HepG2 (cell line): ENCODE results near the gene HMMR. TPM values are rescaled to one million over a fixed set of nuclear protein-coding genes. Genes with fewer than 3 reads are reported as not detected.

ENCODE experiments used
- CEBPB ChIP-seq: IDR thresholded peaks from 2 replicates; pipeline ENCODE4 v1.6.1; 2011; ENCODE audit warnings: low read depth, low read length, improper control_type of control experiment, borderline replicate concordance
- CENPT ChIP-seq: sonication (generic); formaldehyde crosslinking; IDR thresholded peaks from 2 replicates; pipeline ENCODE4 v1.8.0; 2022; ENCODE audit warnings: low read depth, mild to moderate bottlenecking, moderate library complexity, missing genetic modification reagents
- CHD4 ChIP-seq: fragments of 200-600 bp; sonication (generic); IDR thresholded peaks from 2 replicates; pipeline ENCODE4 v1.7.0; 2017; ENCODE audit warnings: mild to moderate bottlenecking, low read length, borderline replicate concordance
- FOSL2 ChIP-seq: sonication (generic); formaldehyde crosslinking; IDR thresholded peaks from 2 replicates; pipeline ENCODE4 v1.4.0; 2020; ENCODE audit warnings: missing genetic modification reagents
- GFI1 ChIP-seq: sonication (generic); formaldehyde crosslinking; IDR thresholded peaks from 2 replicates; pipeline ENCODE4 v1.5.0; 2020; ENCODE audit warnings: missing genetic modification reagents, mild to moderate bottlenecking, borderline replicate concordance
- GPN1 ChIP-seq: sonication (generic); formaldehyde crosslinking; IDR thresholded peaks from 2 replicates; pipeline ENCODE4 v1.5.1; 2020; ENCODE audit warnings: missing genetic modification reagents, borderline replicate concordance
- HCFC1 ChIP-seq: fragments of 150-350 bp; IDR thresholded peaks from 2 replicates; pipeline ENCODE4 v1.6.1; 2014; ENCODE audit warnings: low read depth, low read length
- HDAC6 ChIP-seq: fragments of 200-600 bp; sonication (generic); IDR thresholded peaks from 2 replicates; pipeline ENCODE4 v1.7.0; 2017; ENCODE audit warnings: mild to moderate bottlenecking, antibody characterized with exemption, low read length, low read depth
- IKZF1 ChIP-seq: fragments of 450-650 bp; IDR thresholded peaks from 2 replicates; pipeline ENCODE4 v1.7.1; 2016
- MED1 ChIP-seq: sonication (generic); formaldehyde crosslinking; IDR thresholded peaks from 2 replicates; pipeline ENCODE4 v1.4.0; 2020; ENCODE audit warnings: missing genetic modification reagents
- NR2F1 ChIP-seq, 2 experiments: fragments of 450-650 bp in 1 of 2; formaldehyde crosslinking in 1 of 2; IDR thresholded peaks; 2 replicates each; pipeline versions ENCODE4 v1.5.0 to v1.6.1; 2016 to 2020; ENCODE audit warnings: mild to moderate bottlenecking in 1 of 2, missing compliant biosample characterization in 1 of 2, missing genetic modification reagents in 1 of 2, moderate library complexity in 1 of 2
- NR2F6 ChIP-seq, 2 experiments: IDR thresholded peaks; 2 replicates each; pipeline ENCODE4 v1.6.1; 2016; ENCODE audit warnings: antibody characterized with exemption in 1 of 2, mild to moderate bottlenecking in 1 of 2
- SIN3B ChIP-seq: fragments of 150-350 bp; IDR thresholded peaks from 2 replicates; pipeline ENCODE4 v1.6.1; 2014; ENCODE audit warnings: low read length
- TEAD2 ChIP-seq: sonication (generic); formaldehyde crosslinking; IDR thresholded peaks from 2 replicates; pipeline ENCODE4 v1.9.0; 2021; ENCODE audit warnings: missing genetic modification reagents
- TEAD3 ChIP-seq: optimal IDR thresholded peaks from 2 replicates; pipeline ENCODE3; 2016; ENCODE audit warnings: borderline replicate concordance
- YY1 ChIP-seq: IDR thresholded peaks from 2 replicates; pipeline ENCODE4 v1.6.1; 2011; ENCODE audit warnings: low read length, low read depth, moderate library complexity, mild to moderate bottlenecking; ENCODE audit not compliant: insufficient read depth, insufficient replicate concordance
- ZMYM2 ChIP-seq: sonication (generic); formaldehyde crosslinking; IDR thresholded peaks from 2 replicates; pipeline ENCODE4 v1.8.0; 2022; ENCODE audit warnings: mild to moderate bottlenecking, missing genetic modification reagents
- ZNF121 ChIP-seq: sonication (generic); formaldehyde crosslinking; IDR thresholded peaks from 2 replicates; pipeline ENCODE4 v1.5.0; 2020; ENCODE audit warnings: mild to moderate bottlenecking, missing genetic modification reagents
- ZNF589 ChIP-seq: sonication (generic); formaldehyde crosslinking; conservative IDR thresholded peaks from 2 replicates; pipeline ENCODE4 v1.8.0; 2022; ENCODE audit warnings: mild to moderate bottlenecking, moderate library complexity, missing genetic modification reagents
- ZNF644 ChIP-seq: IDR thresholded peaks from 2 replicates; pipeline ENCODE4 v1.6.1; 2016; ENCODE audit warnings: low read depth
- ZNF879 ChIP-seq: sonication (generic); formaldehyde crosslinking; IDR thresholded peaks from 2 replicates; pipeline ENCODE4 v1.8.1; 2023; ENCODE audit warnings: missing genetic modification reagents
- ZSCAN9 ChIP-seq: IDR thresholded peaks from 2 replicates; pipeline ENCODE4 v1.6.1; 2016; ENCODE audit warnings: borderline replicate concordance
- polyA plus RNA-seq, 8 experiments: library from polyadenylated mRNA; depleted of rRNA in 3 of 8; stranded (reverse) in 7 of 8; unstranded in 1 of 8; fragments of >200 nt; fragmentation: Illumina TruSeq in 4 of 8; extraction: Trizol in 4 of 8; gene quantifications; 2 replicates each; pipeline versions ENCODE4 v1.2.1 to v1.2.3, GENCODE V29; 2011 to 2016; ENCODE audit warnings: low read depth in 4 of 8, missing spikeins in 1 of 8, mixed read lengths in 1 of 8; ENCODE audit not compliant: insufficient read depth in 1 of 8
- total RNA-seq, 5 experiments: library from RNA; depleted of rRNA; stranded (reverse); fragments of >200 nt; fragmentation: Illumina TruSeq; extraction: Trizol; gene quantifications; 2 replicates each; pipeline ENCODE4 v1.2.3, GENCODE V29; 2016; ENCODE audit warnings: low read depth in 1 of 5
- TF ChIP-seq, protein P1 (sequence below): sonication (generic); formaldehyde crosslinking; IDR thresholded peaks from 2 replicates; pipeline ENCODE4 v1.5.1; 2020; ENCODE audit warnings: mild to moderate bottlenecking, missing genetic modification reagents
- TF ChIP-seq, protein P2 (sequence below): sonication (generic); formaldehyde crosslinking; conservative IDR thresholded peaks from 2 replicates; pipeline ENCODE4 v1.8.0; 2022; ENCODE audit warnings: missing genetic modification reagents

HMMR gene
- total and polyA plus RNA-seq, 2 of the 13 experiments (the other 11 are each of a cell fraction or from before 2014, with no cell fraction given): 8.5 to 48.3 TPM

DNA sequence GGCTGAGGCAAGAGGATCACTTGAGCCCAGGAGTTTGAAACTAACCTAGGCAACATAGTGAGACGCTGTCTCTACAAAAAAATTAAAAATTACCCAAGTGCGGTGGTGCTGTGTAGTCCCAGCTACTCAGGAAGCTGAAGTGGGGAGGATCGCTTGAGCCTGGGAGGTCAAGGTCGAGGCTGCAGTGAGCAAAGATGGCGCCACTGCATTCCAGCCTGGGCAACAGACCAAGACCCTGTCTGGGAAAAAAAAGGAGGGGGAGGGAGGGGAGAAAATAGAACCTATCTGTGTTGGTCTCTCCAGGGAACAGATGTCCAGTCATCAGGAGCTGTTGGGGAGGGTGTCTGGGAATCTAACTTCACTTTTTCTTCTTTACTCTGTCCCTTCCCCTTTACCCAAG lies 69.3 kb downstream of the HMMR start (continued):
- peak; percentile 73 for TF ChIP-seq ZNF121 (CRISPR knock-in tag)
- TF ChIP-seq CHD4: no peak
- peak; percentile 49; the same call in 1 of the 2 replicates for TF ChIP-seq NR2F6 (IDR thresholded peaks at IDR 0.05)
- peak; percentile 74 for TF ChIP-seq NR2F6 (CRISPR knock-in tag; IDR thresholded peaks at IDR 0.05)
- TF ChIP-seq MED1 (CRISPR knock-in tag): no peak
- no peak for TF ChIP-seq CEBPB
- TF ChIP-seq FOSL2 (CRISPR knock-in tag): no peak
- TF ChIP-seq SIN3B: no peak
- peak; percentile 78 for TF ChIP-seq ZNF644
- no peak for TF ChIP-seq ZSCAN9 (CRISPR knock-in tag)
- TF ChIP-seq, protein P1, sequence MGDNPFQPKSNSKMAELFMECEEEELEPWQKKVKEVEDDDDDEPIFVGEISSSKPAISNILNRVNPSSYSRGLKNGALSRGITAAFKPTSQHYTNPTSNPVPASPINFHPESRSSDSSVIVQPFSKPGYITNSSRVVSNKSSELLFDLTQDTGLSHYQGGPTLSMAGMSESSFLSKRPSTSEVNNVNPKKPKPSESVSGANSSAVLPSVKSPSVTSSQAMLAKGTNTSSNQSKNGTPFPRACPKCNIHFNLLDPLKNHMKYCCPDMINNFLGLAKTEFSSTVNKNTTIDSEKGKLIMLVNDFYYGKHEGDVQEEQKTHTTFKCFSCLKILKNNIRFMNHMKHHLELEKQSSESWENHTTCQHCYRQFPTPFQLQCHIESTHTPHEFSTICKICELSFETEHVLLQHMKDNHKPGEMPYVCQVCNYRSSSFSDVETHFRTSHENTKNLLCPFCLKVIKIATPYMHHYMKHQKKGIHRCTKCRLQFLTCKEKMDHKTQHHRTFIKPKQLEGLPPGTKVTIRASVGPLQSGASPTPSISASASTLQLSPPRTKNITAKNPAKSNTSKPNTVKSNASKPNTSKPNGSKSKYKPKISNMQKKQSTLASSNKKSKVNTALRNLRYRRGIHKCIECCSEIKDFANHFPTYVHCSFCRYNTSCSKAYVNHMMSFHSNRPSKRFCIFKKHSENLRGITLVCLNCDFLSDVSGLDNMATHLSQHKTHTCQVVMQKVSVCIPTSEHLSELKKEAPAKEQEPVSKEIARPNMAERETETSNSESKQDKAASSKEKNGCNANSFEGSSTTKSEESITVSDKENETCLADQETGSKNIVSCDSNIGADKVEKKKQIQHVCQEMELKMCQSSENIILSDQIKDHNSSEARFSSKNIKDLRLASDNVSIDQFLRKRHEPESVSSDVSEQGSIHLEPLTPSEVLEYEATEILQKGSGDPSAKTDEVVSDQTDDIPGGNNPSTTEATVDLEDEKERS (CRISPR knock-in tag): no peak
- TF ChIP-seq NR2F1 (CRISPR knock-in tag; IDR thresholded peaks at IDR 0.05): 0 out of 4 replicates have a peak, but pooled peaks of 1 of the 2 experiments have one; percentile 19
- TF ChIP-seq GFI1 (CRISPR knock-in tag): no peak
- no peak for TF ChIP-seq ZMYM2
- peak; percentile 66 for TF ChIP-seq TEAD3 (CRISPR knock-in tag)
- no peak for TF ChIP-seq TEAD2 (CRISPR knock-in tag)
- TF ChIP-seq CENPT (CRISPR knock-in tag): no peak
- no peak for TF ChIP-seq GPN1 (CRISPR knock-in tag)
- no peak for TF ChIP-seq IKZF1
- peak; percentile 49 for TF ChIP-seq YY1
- TF ChIP-seq ZNF879 (CRISPR knock-in tag): no peak
- TF ChIP-seq HCFC1: no peak
- TF ChIP-seq, protein P2, sequence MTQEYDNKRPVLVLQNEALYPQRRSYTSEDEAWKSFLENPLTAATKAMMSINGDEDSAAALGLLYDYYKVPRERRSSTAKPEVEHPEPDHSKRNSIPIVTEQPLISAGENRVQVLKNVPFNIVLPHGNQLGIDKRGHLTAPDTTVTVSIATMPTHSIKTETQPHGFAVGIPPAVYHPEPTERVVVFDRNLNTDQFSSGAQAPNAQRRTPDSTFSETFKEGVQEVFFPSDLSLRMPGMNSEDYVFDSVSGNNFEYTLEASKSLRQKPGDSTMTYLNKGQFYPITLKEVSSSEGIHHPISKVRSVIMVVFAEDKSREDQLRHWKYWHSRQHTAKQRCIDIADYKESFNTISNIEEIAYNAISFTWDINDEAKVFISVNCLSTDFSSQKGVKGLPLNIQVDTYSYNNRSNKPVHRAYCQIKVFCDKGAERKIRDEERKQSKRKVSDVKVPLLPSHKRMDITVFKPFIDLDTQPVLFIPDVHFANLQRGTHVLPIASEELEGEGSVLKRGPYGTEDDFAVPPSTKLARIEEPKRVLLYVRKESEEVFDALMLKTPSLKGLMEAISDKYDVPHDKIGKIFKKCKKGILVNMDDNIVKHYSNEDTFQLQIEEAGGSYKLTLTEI: no peak
- TF ChIP-seq ZNF589 (CRISPR knock-in tag): no peak
- no peak for TF ChIP-seq HDAC6
